ENCODE results near the gene PAGR1.

PAGR1 gene

GRCh38 chr16:29837841-29838240 is 21.9 kb downstream of the PAGR1 start:
- DNase-seq (ENCODE audit: low read depth): no peak

GRCh38 chr16:29839822-29840221 is 23.9 kb downstream of the PAGR1 start:
- DNase-seq (ENCODE audit: low read depth): no peak

- no peak for DNase-seq (ENCODE audit: low read depth)
These were observed 24.3 kb downstream of the PAGR1 start for GRCh38 chr16:29840240-29840639.

- no peak for DNase-seq (ENCODE audit: low read depth)
These were observed 25.7 kb downstream of the PAGR1 start for GRCh38 chr16:29841631-29842030.

- DNase-seq (ENCODE audit: low read depth): no peak
These were observed 26.9 kb downstream of the PAGR1 start for GRCh38 chr16:29842732-29843346.

GRCh38 chr16:29843931-29844330 is 28.0 kb downstream of the PAGR1 start:
- DNase-seq (ENCODE audit: low read depth): no peak

- no peak for DNase-seq (ENCODE audit: low read depth)
These were observed 28.8 kb downstream of the PAGR1 start for GRCh38 chr16:29844575-29845331.

GRCh38 chr16:29845656-29846055 is 29.7 kb downstream of the PAGR1 start:
- DNase-seq (ENCODE audit: low read depth): no peak

GRCh38 chr16:29848420-29849297 is 32.7 kb downstream of the PAGR1 start:
- DNase-seq (ENCODE audit: low read depth): peak; percentile 49

- DNase-seq (ENCODE audit: low read depth): no peak
These were observed 33.6 kb downstream of the PAGR1 start for GRCh38 chr16:29849505-29849904.

- DNase-seq (ENCODE audit: low read depth): no peak
These were observed 35.0 kb downstream of the PAGR1 start for GRCh38 chr16:29850998-29851397.

GRCh38 chr16:29852654-29853053 is 36.7 kb downstream of the PAGR1 start:
- DNase-seq (ENCODE audit: low read depth): peak; percentile 48

GRCh38 chr16:29854520-29855100 is 38.7 kb downstream of the PAGR1 start:
- DNase-seq (ENCODE audit: low read depth): no peak

- DNase-seq (ENCODE audit: low read depth): peak; percentile 31
These were observed 41.3 kb downstream of the PAGR1 start for GRCh38 chr16:29857133-29857760.

- DNase-seq (ENCODE audit: low read depth): no peak
These were observed 42.3 kb downstream of the PAGR1 start for GRCh38 chr16:29858149-29858849.

- no peak for DNase-seq (ENCODE audit: low read depth)
These were observed 43.0 kb downstream of the PAGR1 start for GRCh38 chr16:29858974-29859373.

GRCh38 chr16:29860218-29860617 is 44.3 kb downstream of the PAGR1 start:
- no peak for DNase-seq (ENCODE audit: low read depth)

GRCh38 chr16:29862383-29862883 is 46.5 kb downstream of the PAGR1 start:
- no peak for DNase-seq (ENCODE audit: low read depth)

- DNase-seq (ENCODE audit: low read depth): peak; percentile 94
These were observed 47.1 kb downstream of the PAGR1 start, which contains the start of gene CDIPT for GRCh38 chr16:29862884-29863668. Gene CDIPT (minus strand): TSS chr16:29863226. CDS start chr16:29862857, 369 bp downstream.

GRCh38 chr16:29863669-29863984 is 47.7 kb downstream of the PAGR1 start:
- DNase-seq (ENCODE audit: low read depth): no peak

Measured in fibroblast of the conjunctiva (primary cell).